Ovary (tissue), 3 donors: Measurements from ENCODE around the gene AKAP6.
"Not testable (repeated sequence)": the region's sequence is repeated elsewhere in the genome, so short reads cannot be mapped to it uniquely, and the experiment has no call there.

Source experiments
- CTCF ChIP-seq, 3 donors: fragments of 450-650 bp in 2 of 3; fragments of 200-600 bp in 1 of 3; IDR thresholded peaks; one replicate each; pipeline versions ENCODE4 v1.5.1 to v1.8.0; 2016 to 2022; ENCODE audit warnings: antibody characterized with exemption in 3 of 3, mild to moderate bottlenecking in 1 of 3
- EP300 ChIP-seq: sonication (generic); formaldehyde crosslinking; IDR thresholded peaks from one replicate; pipeline ENCODE4 v1.6.1; 2017; ENCODE audit warnings: antibody characterized with exemption
- donor health status: DM: no; HTN: no; CAD: no.

- TF ChIP-seq EP300; CTCF (IDR thresholded peaks at IDR 0.05): not testable (repeated sequence)
Measured at GRCh38 chr14:32583427-32583826, 254.3 kb downstream of the AKAP6 start.
